Measurements from ENCODE around the gene SRD5A1.
A peak's percentile ranks its signal among the peaks of the same experiment; 100 is the strongest.

SRD5A1 gene

GRCh38 chr5:6649681-6650080 is 16.4 kb downstream of the SRD5A1 start:
- TF ChIP-seq, protein P1, sequence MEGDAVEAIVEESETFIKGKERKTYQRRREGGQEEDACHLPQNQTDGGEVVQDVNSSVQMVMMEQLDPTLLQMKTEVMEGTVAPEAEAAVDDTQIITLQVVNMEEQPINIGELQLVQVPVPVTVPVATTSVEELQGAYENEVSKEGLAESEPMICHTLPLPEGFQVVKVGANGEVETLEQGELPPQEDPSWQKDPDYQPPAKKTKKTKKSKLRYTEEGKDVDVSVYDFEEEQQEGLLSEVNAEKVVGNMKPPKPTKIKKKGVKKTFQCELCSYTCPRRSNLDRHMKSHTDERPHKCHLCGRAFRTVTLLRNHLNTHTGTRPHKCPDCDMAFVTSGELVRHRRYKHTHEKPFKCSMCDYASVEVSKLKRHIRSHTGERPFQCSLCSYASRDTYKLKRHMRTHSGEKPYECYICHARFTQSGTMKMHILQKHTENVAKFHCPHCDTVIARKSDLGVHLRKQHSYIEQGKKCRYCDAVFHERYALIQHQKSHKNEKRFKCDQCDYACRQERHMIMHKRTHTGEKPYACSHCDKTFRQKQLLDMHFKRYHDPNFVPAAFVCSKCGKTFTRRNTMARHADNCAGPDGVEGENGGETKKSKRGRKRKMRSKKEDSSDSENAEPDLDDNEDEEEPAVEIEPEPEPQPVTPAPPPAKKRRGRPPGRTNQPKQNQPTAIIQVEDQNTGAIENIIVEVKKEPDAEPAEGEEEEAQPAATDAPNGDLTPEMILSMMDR (conservative IDR thresholded peaks at IDR 0.05; ENCODE audit: control insufficient read depth, insufficient read depth, low read depth, low read length), result no peak
- no peak overlapping the region for H3K4me3 ChIP-seq (ENCODE audit: control insufficient read depth, low read depth, low read length)
- no peak for DNase-seq (ENCODE audit: low read depth)

- no peak overlapping the region for H3K4me3 ChIP-seq (ENCODE audit: control insufficient read depth, low read depth, low read length)
- TF ChIP-seq, protein P1 (conservative IDR thresholded peaks at IDR 0.05; ENCODE audit: control insufficient read depth, insufficient read depth, low read depth, low read length), result no peak
- no peak for DNase-seq (ENCODE audit: low read depth)
Observed at GRCh38 chr5:6652025-6652424, 18.8 kb downstream of the SRD5A1 start.

DNA sequence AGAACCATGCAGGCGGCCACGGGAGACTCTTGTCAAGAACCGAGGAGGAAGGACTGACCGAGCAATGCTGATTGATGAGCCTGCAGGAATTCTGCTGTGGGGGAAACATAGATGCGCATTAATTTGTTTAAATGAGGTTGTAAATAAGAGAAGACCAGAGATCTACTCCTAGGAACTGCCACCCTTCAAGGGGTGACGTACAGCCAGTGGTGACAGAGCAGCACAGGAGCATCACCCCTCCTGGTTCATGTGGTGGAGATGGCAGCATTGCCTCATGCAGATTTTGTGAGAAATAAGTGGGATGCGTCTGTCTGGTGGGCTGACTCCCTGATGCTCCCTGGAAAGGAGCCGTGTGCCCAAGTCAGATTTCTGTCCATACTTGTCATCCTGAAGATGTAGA is 22.2 kb downstream of the SRD5A1 start:
- TF ChIP-seq, protein P1 (conservative IDR thresholded peaks at IDR 0.05; ENCODE audit: control insufficient read depth, insufficient read depth, low read depth, low read length), result no peak
- no peak overlapping the region for H3K4me3 ChIP-seq (ENCODE audit: control insufficient read depth, low read depth, low read length)
- DNase-seq (ENCODE audit: low read depth), result no peak

DNA sequence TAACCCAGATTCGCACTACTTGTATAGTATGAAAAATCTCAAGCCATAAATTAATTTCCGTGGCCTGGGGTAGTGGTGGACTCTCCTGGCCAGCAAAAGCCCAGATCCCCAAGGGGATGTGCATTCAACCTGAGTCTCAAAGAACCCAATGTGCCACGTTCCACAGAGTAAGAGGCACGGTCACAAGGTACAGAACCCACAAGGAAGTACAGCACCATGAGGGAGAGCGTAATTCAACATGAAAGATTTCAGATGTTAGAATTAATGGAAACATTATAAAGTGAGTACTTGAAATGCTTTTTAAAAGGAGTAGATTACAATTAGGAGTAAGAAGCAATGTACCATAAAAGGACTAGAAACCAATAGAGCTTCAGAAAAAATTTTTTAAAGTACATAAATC is 23.4 kb downstream of the SRD5A1 start:
- TF ChIP-seq, protein P1 (conservative IDR thresholded peaks at IDR 0.05; ENCODE audit: control insufficient read depth, insufficient read depth, low read depth, low read length), result no peak
- DNase-seq (ENCODE audit: low read depth), result peak; percentile 6
- no peak overlapping the region for H3K4me3 ChIP-seq (ENCODE audit: control insufficient read depth, low read depth, low read length)

DNA sequence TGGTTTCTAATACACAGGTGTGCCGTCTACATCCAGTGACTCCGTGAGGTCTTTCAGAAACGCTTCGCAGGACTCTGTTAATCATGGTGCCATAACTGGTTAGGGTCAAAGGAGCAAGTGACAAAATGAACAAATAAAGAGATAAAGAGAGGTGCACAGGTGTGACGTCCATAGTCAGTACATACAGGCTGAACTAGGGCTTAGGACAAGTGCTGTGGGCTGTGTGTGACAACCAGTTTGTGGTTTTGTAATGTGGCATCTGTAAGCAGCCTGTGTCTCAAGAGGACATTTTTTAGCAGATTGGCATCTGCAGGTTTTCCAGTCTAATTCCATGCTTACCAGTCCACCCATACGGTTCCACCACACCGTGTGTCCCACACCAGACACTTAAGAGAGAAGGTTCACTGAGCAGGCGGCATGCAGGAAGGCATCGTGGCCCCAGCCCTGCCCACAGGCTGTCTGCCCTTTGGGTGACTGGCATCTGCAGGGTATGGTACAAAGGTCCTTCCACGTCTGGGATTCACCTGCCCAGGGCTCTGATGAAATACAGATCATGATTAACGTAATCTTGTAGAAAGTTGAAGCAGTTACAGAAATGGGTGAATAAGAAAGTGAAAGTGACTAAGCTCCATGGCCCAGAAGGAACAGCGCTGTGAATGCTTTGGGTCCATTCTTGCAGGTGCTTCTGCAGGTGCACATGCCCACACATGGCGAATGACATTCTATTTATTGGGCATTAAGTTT is 26.9 kb downstream of the SRD5A1 start:
- DNase-seq (ENCODE audit: low read depth), result no peak
- no peak overlapping the region for H3K4me3 ChIP-seq (ENCODE audit: control insufficient read depth, low read depth, low read length)
- TF ChIP-seq, protein P1 (conservative IDR thresholded peaks at IDR 0.05; ENCODE audit: control insufficient read depth, insufficient read depth, low read depth, low read length), result no peak

DNA sequence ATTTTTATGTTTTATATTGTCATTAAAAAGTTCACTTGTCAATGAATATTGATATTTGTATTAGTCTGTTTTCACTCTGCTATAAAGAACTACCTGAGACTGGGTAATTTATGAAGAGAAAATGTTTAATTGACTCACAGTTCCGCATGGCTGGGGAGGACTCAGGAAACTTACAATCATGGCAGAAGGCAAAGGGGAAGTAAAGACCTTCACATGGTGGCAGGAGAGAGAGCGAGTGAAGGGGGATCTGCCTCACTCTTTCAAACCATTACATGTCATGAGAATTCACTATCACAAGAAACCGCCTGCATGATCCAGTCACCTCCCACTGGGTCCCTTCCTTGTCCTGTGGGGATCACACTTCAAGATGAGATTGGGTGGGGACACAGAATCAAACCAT is 27.4 kb downstream of the SRD5A1 start:
- no peak for DNase-seq (ENCODE audit: low read depth)
- TF ChIP-seq, protein P1 (conservative IDR thresholded peaks at IDR 0.05; ENCODE audit: control insufficient read depth, insufficient read depth, low read depth, low read length), result no peak
- no peak overlapping the region for H3K4me3 ChIP-seq (ENCODE audit: control insufficient read depth, low read depth, low read length)

All from fibroblast of mammary gland (primary cell).